MM.1S (cell line): ENCODE data around the gene REG1A.

Experiments used
- DNase-seq: peaks from one replicate; pipeline ENCODE4 v3.0.0-alpha.2; 2015
- H2AFZ ChIP-seq: fragments of 300-600 bp; sonication (generic); 2 replicates; pipeline ENCODE4 v1.6.0; 2016; ENCODE audit warnings: antibody characterized with exemption, low read length
- H3F3A ChIP-seq: fragments of 300-600 bp; sonication (generic); 2 replicates; pipeline ENCODE4 v1.6.1; 2016; ENCODE audit warnings: mild to moderate bottlenecking, antibody characterized with exemption, low read length, moderate library complexity, mixed read lengths; ENCODE audit not compliant: insufficient read depth
- H3K27ac ChIP-seq: fragments of 300-600 bp; sonication (generic); 2 replicates; pipeline ENCODE4 v1.5.1; 2016; ENCODE audit warnings: mild to moderate bottlenecking, low read length
- H3K27me3 ChIP-seq: fragments of 300-600 bp; sonication (generic); replicated peaks from 2 replicates; pipeline ENCODE4 v1.6.0; 2016; ENCODE audit warnings: low read length; ENCODE audit not compliant: insufficient read depth
- H3K36me3 ChIP-seq: fragments of 300-600 bp; sonication (generic); replicated peaks from 2 replicates; pipeline ENCODE4 v1.6.1; 2016; ENCODE audit warnings: mild to moderate bottlenecking, low read length, mixed read lengths; ENCODE audit not compliant: insufficient read depth
- H3K4me1 ChIP-seq: fragments of 300-600 bp; sonication (generic); 2 replicates; pipeline ENCODE4 v1.6.1; 2016; ENCODE audit warnings: low read length, mixed read lengths
- H3K4me2 ChIP-seq: fragments of 300-600 bp; sonication (generic); 2 replicates; pipeline ENCODE4 v1.6.0; 2016; ENCODE audit warnings: low read depth, low read length
- H3K4me3 ChIP-seq: fragments of 300-600 bp; sonication (generic); 2 replicates; pipeline ENCODE4 v1.5.1; 2016; ENCODE audit warnings: low read length, mixed read lengths
- H3K79me2 ChIP-seq: fragments of 300-600 bp; sonication (generic); 2 replicates; pipeline ENCODE4 v1.6.1; 2016; ENCODE audit warnings: mixed run types, low read length, mixed read lengths
- H3K9ac ChIP-seq: fragments of 300-600 bp; sonication (generic); 2 replicates; pipeline ENCODE4 v1.6.1; 2016; ENCODE audit warnings: low read length, mixed read lengths
- H3K9me2 ChIP-seq: fragments of 300-600 bp; sonication (generic); replicated peaks from 2 replicates; pipeline ENCODE4 v1.6.1; 2016; ENCODE audit warnings: mild to moderate bottlenecking, low read length, mixed read lengths; ENCODE audit not compliant: insufficient read depth
- H3K9me3 ChIP-seq: fragments of 300-600 bp; sonication (generic); replicated peaks from 2 replicates; pipeline ENCODE4 v1.6.1; 2016; ENCODE audit warnings: mild to moderate bottlenecking, low read length, mixed read lengths; ENCODE audit not compliant: insufficient read depth
- H4K20me1 ChIP-seq: fragments of 300-600 bp; sonication (generic); 2 replicates; pipeline ENCODE4 v1.6.1; 2016; ENCODE audit warnings: mild to moderate bottlenecking, low read length, moderate library complexity, mixed read lengths; ENCODE audit not compliant: insufficient read depth
- CTCF ChIP-seq: fragments of 300-600 bp; sonication (generic); IDR thresholded peaks from 2 replicates; pipeline ENCODE4 v1.5.1; 2016; ENCODE audit warnings: antibody characterized with exemption, low read length, mixed read lengths
- EZH2 ChIP-seq: fragments of 300-600 bp; sonication (generic); optimal IDR thresholded peaks from 2 replicates; pipeline ENCODE3; 2017; ENCODE audit warnings: low read depth, mild to moderate bottlenecking, antibody characterized with exemption, low read length, mixed read lengths
- EZH2phosphoT487 ChIP-seq: fragments of 300-600 bp; sonication (generic); IDR thresholded peaks from 2 replicates; pipeline ENCODE4 v1.6.1; 2018; ENCODE audit warnings: antibody characterized with exemption, low read length

Gene REG1A

GRCh38 chr2:79122676-79123075, 2.4 kb downstream of the REG1A start:
- H2AFZ ChIP-seq: no peak overlapping the region

GRCh38 chr2:79124907-79125720, 4.8 kb downstream of the REG1A start:
- Histone ChIP-seq H3K4me3 (no peak overlapping the region), H3K9me2 (no peaks in the 10 kb centered on the region), H3K9me3 (no peaks in the 10 kb centered on the region), H4K20me1 (no peaks in the 10 kb centered on the region), H3K9ac (no peak overlapping the region), H3K4me1 (no peaks in the 10 kb centered on the region), H3K36me3 (no peaks in the 10 kb centered on the region), H3F3A (no peaks in the 10 kb centered on the region), H3K27ac (no peak overlapping the region), H3K4me2 (no peak overlapping the region), H3K27me3 (no peaks in the 10 kb centered on the region), H2AFZ (no peak overlapping the region), H3K79me2 (no peaks in the 10 kb centered on the region)
- TF ChIP-seq EZH2phosphoT487 (no peak), CTCF (no peak), EZH2 (no peak)
- DNase-seq: no peak

More at GRCh38 chr2:79122676-79123075, 2.4 kb downstream of the REG1A start:
- no peaks in the 10 kb centered on the region for H3K36me3 ChIP-seq
- H3K27ac ChIP-seq: no peak overlapping the region
- H3K4me1 ChIP-seq: no peaks in the 10 kb centered on the region
- no peak overlapping the region for H3K4me2 ChIP-seq
- H3K4me3 ChIP-seq: no peak overlapping the region
- H3K9ac ChIP-seq: no peak overlapping the region
- no peaks in the 10 kb centered on the region for H3K9me3 ChIP-seq
- H3K9me2 ChIP-seq: no peaks in the 10 kb centered on the region
- H3K27me3 ChIP-seq: no peaks in the 10 kb centered on the region
- H3K79me2 ChIP-seq: no peaks in the 10 kb centered on the region
- DNase-seq: no peak
- no peak for TF ChIP-seq EZH2phosphoT487
- no peak for TF ChIP-seq CTCF
- TF ChIP-seq EZH2: no peak
- no peaks in the 10 kb centered on the region for H3F3A ChIP-seq
- H4K20me1 ChIP-seq: no peaks in the 10 kb centered on the region

- H3K4me3 ChIP-seq: no peak overlapping the region
- H3K27me3 ChIP-seq: no peaks in the 10 kb centered on the region
- no peaks in the 10 kb centered on the region for H3K4me1 ChIP-seq
- no peak for DNase-seq
- H2AFZ ChIP-seq: no peak overlapping the region
- no peaks in the 10 kb centered on the region for H3K79me2 ChIP-seq
- H3K9me2 ChIP-seq: no peaks in the 10 kb centered on the region
- no peaks in the 10 kb centered on the region for H3F3A ChIP-seq
- no peak overlapping the region for H3K9ac ChIP-seq
- no peaks in the 10 kb centered on the region for H3K36me3 ChIP-seq
- H3K9me3 ChIP-seq: no peaks in the 10 kb centered on the region
- H4K20me1 ChIP-seq: no peaks in the 10 kb centered on the region
- no peak overlapping the region for H3K4me2 ChIP-seq
- H3K27ac ChIP-seq: no peak overlapping the region
- TF ChIP-seq EZH2phosphoT487 (no peak), CTCF (no peak), EZH2 (no peak)
Measured at GRCh38 chr2:79125721-79125985, 5.4 kb downstream of the REG1A start.
